Uterus (tissue), 2 donors: ENCODE measurements around the gene ZNF714.

ENCODE experiments used
- POLR2A ChIP-seq, 2 donors: fragments of 450-650 bp; IDR thresholded peaks; one replicate each; pipeline ENCODE4 v1.6.1; 2016; ENCODE audit warnings: antibody characterized with exemption in 2 of 2, mild to moderate bottlenecking in 1 of 2, moderate library complexity in 1 of 2
- TF ChIP-seq, protein P1 (sequence below), 4 experiments: fragments of 200-600 bp in 2 of 4; fragments of 450-650 bp in 2 of 4; sonication (generic) in 2 of 4; IDR thresholded peaks; one replicate each; pipeline ENCODE4 v1.5.1; 2016 to 2019; ENCODE audit warnings: antibody characterized with exemption in 4 of 4, mild to moderate bottlenecking in 2 of 4, moderate library complexity in 1 of 4

DNA sequence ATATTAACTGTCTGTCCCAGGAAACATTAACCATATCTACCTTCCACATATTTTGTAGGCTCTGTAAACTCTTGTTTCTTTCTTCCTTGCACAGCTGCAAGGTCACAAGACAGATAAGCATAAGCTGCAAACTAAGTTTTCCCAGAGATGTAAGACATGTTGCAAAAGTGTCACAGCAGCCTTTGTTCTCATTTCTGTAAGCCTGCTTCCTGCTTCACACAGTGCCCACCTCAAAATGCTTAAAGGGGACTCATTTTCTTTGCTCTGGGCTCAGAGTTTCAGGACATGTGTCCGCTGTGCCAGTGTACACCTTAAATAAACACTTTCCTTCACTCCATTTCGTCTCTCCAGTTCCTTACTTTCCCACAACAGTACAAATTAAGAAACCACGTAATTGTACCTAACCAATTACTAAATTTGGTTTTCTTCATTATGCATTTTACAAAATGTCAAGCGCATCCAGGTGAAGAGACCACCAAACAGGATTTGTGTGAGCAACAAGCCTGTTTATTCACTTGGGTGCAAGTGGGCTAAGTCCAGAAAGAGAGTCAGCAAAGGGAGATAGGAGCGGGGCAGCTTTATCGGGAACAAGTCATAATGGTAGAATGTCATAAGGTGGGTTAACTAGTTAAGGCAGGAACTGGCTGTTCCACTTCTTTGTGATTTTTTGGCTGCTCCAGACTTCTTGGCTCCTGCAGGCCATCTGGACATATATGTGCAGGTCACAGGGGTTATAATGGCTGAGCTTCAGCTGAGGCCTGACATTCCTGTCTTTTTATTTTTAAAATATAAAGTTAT, 47.1 kb downstream of the ZNF714 start:
- no peak for TF ChIP-seq POLR2A (IDR thresholded peaks at IDR 0.05)
- TF ChIP-seq, protein P1, sequence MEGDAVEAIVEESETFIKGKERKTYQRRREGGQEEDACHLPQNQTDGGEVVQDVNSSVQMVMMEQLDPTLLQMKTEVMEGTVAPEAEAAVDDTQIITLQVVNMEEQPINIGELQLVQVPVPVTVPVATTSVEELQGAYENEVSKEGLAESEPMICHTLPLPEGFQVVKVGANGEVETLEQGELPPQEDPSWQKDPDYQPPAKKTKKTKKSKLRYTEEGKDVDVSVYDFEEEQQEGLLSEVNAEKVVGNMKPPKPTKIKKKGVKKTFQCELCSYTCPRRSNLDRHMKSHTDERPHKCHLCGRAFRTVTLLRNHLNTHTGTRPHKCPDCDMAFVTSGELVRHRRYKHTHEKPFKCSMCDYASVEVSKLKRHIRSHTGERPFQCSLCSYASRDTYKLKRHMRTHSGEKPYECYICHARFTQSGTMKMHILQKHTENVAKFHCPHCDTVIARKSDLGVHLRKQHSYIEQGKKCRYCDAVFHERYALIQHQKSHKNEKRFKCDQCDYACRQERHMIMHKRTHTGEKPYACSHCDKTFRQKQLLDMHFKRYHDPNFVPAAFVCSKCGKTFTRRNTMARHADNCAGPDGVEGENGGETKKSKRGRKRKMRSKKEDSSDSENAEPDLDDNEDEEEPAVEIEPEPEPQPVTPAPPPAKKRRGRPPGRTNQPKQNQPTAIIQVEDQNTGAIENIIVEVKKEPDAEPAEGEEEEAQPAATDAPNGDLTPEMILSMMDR (IDR thresholded peaks at IDR 0.05): no peak
